Measurements from ENCODE around the gene VPS72.

- TF ChIP-seq FOXP2 (optimal IDR thresholded peaks at IDR 0.05; ENCODE audit: borderline replicate concordance, extremely low read depth, extremely low read length, insufficient read depth) (no peak), TAF1 (IDR thresholded peaks at IDR 0.05; ENCODE audit: borderline replicate concordance, insufficient read depth, low read length) (no peak)
Measured at GRCh38 chr1:151199873-151200581, 10.0 kb upstream of the VPS72 start.

Measured in PFSK-1 (cell line).